ENCODE data around the gene SEMA4F.

Gene SEMA4F

GRCh38 chr2:74653985-74654882 lies at the start of gene SEMA4F:
Gene SEMA4F, plus strand, starts transcription at chr2:74654247. Its CDS starts 130 bp downstream, at chr2:74654377.
- no peak for TF ChIP-seq CTCF (IDR thresholded peaks at IDR 0.05)
- DNase-seq, result peak; percentile 95 to 98
- Histone ChIP-seq H3K4me3 (peak within 1 kb of the TSS; percentile 69 to 87), H3K4me1 (peaks cover 0 to 10% (median 8%) of the 10 kb centered on the region in 4 donors), H3K9me3 (no peaks in the 10 kb centered on the region), H3K27ac (peak within 1 kb of the TSS; percentile 63 to 73), H3K36me3 (peaks cover 0 to 20% (median 0%) of the 10 kb centered on the region in 3 donors), H3K27me3 (peaks cover 0 to under 1% of the 10 kb centered on the region in 2 donors)
- intact Hi-C loops (cut with DNase I; ENCODE audit: low total_unique reads), result no loop called here

GRCh38 chr2:74606927-74607326 lies 47.1 kb upstream of the SEMA4F start:
- intact Hi-C loops (cut with DNase I; ENCODE audit: low total_unique reads), result no loop called here
- Histone ChIP-seq H3K4me1 (no peaks in the 10 kb centered on the region), H3K27me3 (peaks cover 0 to 9% of the 10 kb centered on the region in 2 donors), H3K9me3 (peaks cover 0 to 8% (median 0%) of the 10 kb centered on the region in 3 donors), H3K27ac (no peak overlapping the region), H3K4me3 (no peak overlapping the region), H3K36me3 (no peaks in the 10 kb centered on the region)
- TF ChIP-seq CTCF (IDR thresholded peaks at IDR 0.05), result no peak
- DNase-seq, result no peak

GRCh38 chr2:74617122-74617521 lies 36.9 kb upstream of the SEMA4F start:
- TF ChIP-seq CTCF (IDR thresholded peaks at IDR 0.05), result no peak
- Histone ChIP-seq H3K27me3 (peaks cover 0 to 17% of the 10 kb centered on the region in 2 donors), H3K4me1 (no peaks in the 10 kb centered on the region), H3K9me3 (no peaks in the 10 kb centered on the region), H3K36me3 (no peaks in the 10 kb centered on the region), H3K27ac (no peak overlapping the region), H3K4me3 (no peak overlapping the region)
- DNase-seq, result no peak
- intact Hi-C loops (cut with DNase I; ENCODE audit: low total_unique reads), result no loop called here

GRCh38 chr2:74618410-74619083 lies 35.5 kb upstream of the SEMA4F start:
- no peaks in the 10 kb centered on the region for H3K9me3 ChIP-seq
- DNase-seq, result no peak
- no peak for TF ChIP-seq CTCF (IDR thresholded peaks at IDR 0.05)
- no peak overlapping the region for H3K4me3 ChIP-seq
- no peaks in the 10 kb centered on the region for H3K4me1 ChIP-seq
- H3K27ac ChIP-seq, result no peak overlapping the region
- H3K27me3 ChIP-seq, result peaks cover 0 to 14% of the 10 kb centered on the region in 2 donors
- no peaks in the 10 kb centered on the region for H3K36me3 ChIP-seq
- intact Hi-C loops (cut with DNase I; ENCODE audit: low total_unique reads), result no loop called here

- H3K27me3 ChIP-seq, result peaks cover 0 to 9% of the 10 kb centered on the region in 2 donors
- H3K4me3 ChIP-seq, result no peak overlapping the region
- no peak for TF ChIP-seq CTCF (IDR thresholded peaks at IDR 0.05)
- H3K9me3 ChIP-seq, result no peaks in the 10 kb centered on the region
- no peaks in the 10 kb centered on the region for H3K36me3 ChIP-seq
- H3K4me1 ChIP-seq, result no peaks in the 10 kb centered on the region
- no peak for DNase-seq
- intact Hi-C loops (cut with DNase I; ENCODE audit: low total_unique reads), result no loop called here
- H3K27ac ChIP-seq, result no peak overlapping the region
These were observed 34.3 kb upstream of the SEMA4F start for GRCh38 chr2:74619651-74620297.

All from tibial artery (tissue), 4 donors.